ENCODE results near the gene MORC1. TPM values are rescaled to one million over a fixed set of nuclear protein-coding genes. Genes with fewer than 3 reads are reported as not detected.
A peak's percentile ranks its signal among the peaks of the same experiment; 100 is the strongest.
"Not testable (repeated sequence)": the region's sequence is repeated elsewhere in the genome, so short reads cannot be mapped to it uniquely, and the experiment has no call there.

MORC1 gene
- total RNA-seq, 1 donor from 2014 or later = not detected

- H3K27ac ChIP-seq = no peak overlapping the region
- no peak for DNase-seq
- ATAC-seq = no peak
- no peaks in the 10 kb centered on the region for H3K9me3 ChIP-seq
- H3K36me3 ChIP-seq = no peaks in the 10 kb centered on the region
- intact Hi-C loops (cut with DNase I) = no loop called here
- no peak overlapping the region for H3K4me3 ChIP-seq
- no peaks in the 10 kb centered on the region for H3K27me3 ChIP-seq (ENCODE audit: low read depth)
- no peaks in the 10 kb centered on the region for H3K4me1 ChIP-seq
- no peak for TF ChIP-seq CTCF (IDR thresholded peaks at IDR 0.05)
Measured at GRCh38 chr3:109152320-109152719, 34.4 kb upstream of the MORC1 start.

- peaks cover 3% of the 10 kb centered on the region for H3K4me1 ChIP-seq
Measured at GRCh38 chr3:109149078-109149477, 31.1 kb upstream of the MORC1 start.

GRCh38 chr3:109143646-109144045 lies 25.7 kb upstream of the MORC1 start:
- Histone ChIP-seq H3K9me3 (no peaks in the 10 kb centered on the region), H3K36me3 (no peaks in the 10 kb centered on the region), H3K27me3 (ENCODE audit: low read depth) (no peaks in the 10 kb centered on the region), H3K4me1 (peaks cover 4% of the 10 kb centered on the region), H3K27ac (no peak overlapping the region), H3K4me3 (no peak overlapping the region)
- DNase-seq (no peak), ATAC-seq (peak; percentile 78 to 92)
- no peak for TF ChIP-seq CTCF (IDR thresholded peaks at IDR 0.05)
- intact Hi-C loops (cut with DNase I) = no loop called here

More at GRCh38 chr3:109149078-109149477, 31.1 kb upstream of the MORC1 start:
- DNase-seq = no peak
- Histone ChIP-seq H3K27ac (no peak overlapping the region), H3K36me3 (no peaks in the 10 kb centered on the region), H3K9me3 (no peaks in the 10 kb centered on the region), H3K4me3 (no peak overlapping the region), H3K27me3 (ENCODE audit: low read depth) (no peaks in the 10 kb centered on the region)
- intact Hi-C loops (cut with DNase I) = no loop called here
- no peak for TF ChIP-seq CTCF (IDR thresholded peaks at IDR 0.05)
- no peak for ATAC-seq

GRCh38 chr3:109140318-109140717 lies 22.4 kb upstream of the MORC1 start:
- no peak overlapping the region for H3K27ac ChIP-seq
- no peak for DNase-seq
- TF ChIP-seq CTCF (IDR thresholded peaks at IDR 0.05) = no peak

GRCh38 chr3:109137761-109138160 lies 19.8 kb upstream of the MORC1 start:
- no peak for TF ChIP-seq CTCF (IDR thresholded peaks at IDR 0.05)
- no peaks in the 10 kb centered on the region for H3K36me3 ChIP-seq
- no peak for ATAC-seq
- no peaks in the 10 kb centered on the region for H3K4me1 ChIP-seq
- no peaks in the 10 kb centered on the region for H3K27me3 ChIP-seq (ENCODE audit: low read depth)
- no peaks in the 10 kb centered on the region for H3K9me3 ChIP-seq
- intact Hi-C loops (cut with DNase I) = no loop called here
- no peak overlapping the region for H3K27ac ChIP-seq
- DNase-seq = no peak
- no peak overlapping the region for H3K4me3 ChIP-seq

More at GRCh38 chr3:109140318-109140717, 22.4 kb upstream of the MORC1 start:
- intact Hi-C loops (cut with DNase I) = no loop called here
- no peaks in the 10 kb centered on the region for H3K27me3 ChIP-seq (ENCODE audit: low read depth)
- no peaks in the 10 kb centered on the region for H3K9me3 ChIP-seq
- ATAC-seq = no peak
- H3K4me1 ChIP-seq = peaks cover 4% of the 10 kb centered on the region
- no peaks in the 10 kb centered on the region for H3K36me3 ChIP-seq
- no peak overlapping the region for H3K4me3 ChIP-seq

- ATAC-seq (no peak), DNase-seq (no peak)
- no peaks in the 10 kb centered on the region for H3K36me3 ChIP-seq
- H3K4me1 ChIP-seq = no peaks in the 10 kb centered on the region
- no peak for TF ChIP-seq CTCF (IDR thresholded peaks at IDR 0.05)
- no peaks in the 10 kb centered on the region for H3K9me3 ChIP-seq
- no peak within 1 kb of the TSS for H3K27ac ChIP-seq
- H3K4me3 ChIP-seq = no peak within 1 kb of the TSS
- H3K27me3 ChIP-seq (ENCODE audit: low read depth) = no peaks in the 10 kb centered on the region
- intact Hi-C loops (cut with DNase I) = no loop called here
Measured at GRCh38 chr3:109136523-109136922, 18.6 kb upstream of the MORC1 start, which contains the start of gene C3orf85. C3orf85 (plus strand) TSS chr3:109136719; CDS start chr3:109136848, 129 bp downstream.

GRCh38 chr3:109133474-109133816 lies 15.5 kb upstream of the MORC1 start:
- H3K27me3 ChIP-seq (ENCODE audit: low read depth); H3K4me1 ChIP-seq; H3K4me3 ChIP-seq; DNase-seq; intact Hi-C loops (cut with DNase I); H3K36me3 ChIP-seq; H3K27ac ChIP-seq; H3K9me3 ChIP-seq; ATAC-seq: not testable (repeated sequence)

Data from lower lobe of right lung (tissue), 2 donors.